H1 (cell line): ENCODE measurements around the gene GNA12. TPM values are rescaled to one million over a fixed set of nuclear protein-coding genes. Genes with fewer than 3 reads are reported as not detected.

ENCODE experiments used
- CREB1 ChIP-seq: IDR thresholded peaks from 2 replicates; pipeline ENCODE4 v1.6.1; 2012; ENCODE audit warnings: inconsistent platforms
- SRF ChIP-seq: IDR thresholded peaks from 2 replicates; pipeline ENCODE4 v1.6.1; 2011; ENCODE audit warnings: mild to moderate bottlenecking, low read depth, low read length, moderate library complexity
- TBP ChIP-seq: IDR thresholded peaks from 2 replicates; pipeline ENCODE4 v1.6.1; 2011; ENCODE audit warnings: low read depth, low read length, improper control_type of control experiment
- polyA plus RNA-seq, 7 experiments: library from polyadenylated mRNA; depleted of rRNA in 3 of 7; stranded (reverse) in 5 of 7; unstranded in 2 of 7; fragments of >200 nt in 5 of 7; fragments of 200-250 nt in 2 of 7; gene quantifications; 1 replicate in 5 of 7; 2 replicates in 1 of 7; 4 replicates in 1 of 7; pipeline versions ENCODE4 v1.2.1 to v1.2.3, GENCODE V29; 2011 to 2013; ENCODE audit warnings: missing spikeins in 2 of 7, mixed read lengths in 2 of 7
- total RNA-seq: library from RNA; stranded (reverse); fragmentation: NEBNext Ultra II Directional; extraction: Animal tissue kit (Norgen Biotek cat#: 25700); gene quantifications from 2 replicates; pipeline ENCODE4 v1.2.1, GENCODE V29; 2021
- TF ChIP-seq, protein P1 (sequence below): IDR thresholded peaks from 2 replicates; pipeline ENCODE4 v1.6.1; 2012; ENCODE audit warnings: low read length, inconsistent platforms

The GNA12 gene
- total and polyA plus RNA-seq, 2 of the 8 experiments (the other 6 are each of a cell fraction or from before 2014, with no cell fraction given), result 96.5 to 109 TPM

DNA sequence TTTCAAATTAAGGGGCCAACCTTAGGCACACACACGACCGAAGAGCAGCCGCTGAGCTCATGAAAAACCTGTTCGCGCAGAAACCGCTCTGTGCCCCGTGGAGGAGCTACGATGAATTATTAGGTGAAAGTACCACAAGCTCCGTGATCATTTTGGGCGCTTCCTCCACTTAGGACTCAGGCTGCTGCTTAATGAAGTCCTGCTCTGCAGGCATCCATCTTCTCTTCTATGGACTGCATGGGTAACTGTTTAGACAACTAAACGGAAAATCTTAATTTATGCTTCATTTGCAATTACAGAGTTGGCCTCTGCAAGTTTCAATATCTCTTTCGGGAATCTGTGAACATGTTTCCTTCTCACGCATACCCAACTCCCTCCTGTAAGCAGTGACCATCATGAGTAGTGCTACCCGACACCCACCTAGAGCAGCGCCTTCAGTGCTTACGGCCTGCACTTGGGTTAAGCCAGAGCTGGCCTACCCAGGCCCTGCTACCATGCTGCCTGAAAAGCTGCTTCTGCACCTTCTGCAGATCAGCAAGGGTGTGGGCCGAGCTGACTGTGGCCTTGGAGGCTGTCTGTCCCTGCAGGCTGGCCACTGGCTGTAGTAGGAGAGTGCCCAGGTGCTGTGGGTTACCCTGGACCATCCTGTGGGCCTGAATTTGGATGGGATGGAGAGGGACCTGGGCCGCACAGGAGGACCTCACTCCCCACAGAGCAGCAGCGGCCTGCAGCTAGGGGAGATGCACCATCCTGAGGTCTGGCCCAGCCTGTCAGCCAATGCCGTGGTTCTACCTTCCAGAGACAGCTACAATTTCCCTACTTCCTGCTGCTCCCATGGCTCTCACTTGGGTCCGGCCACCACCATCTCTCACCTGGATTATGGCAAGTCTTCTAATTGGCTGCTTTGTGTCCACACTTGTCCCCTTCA, 36.0 kb downstream of the GNA12 start (continued):
- TF ChIP-seq, protein P1, sequence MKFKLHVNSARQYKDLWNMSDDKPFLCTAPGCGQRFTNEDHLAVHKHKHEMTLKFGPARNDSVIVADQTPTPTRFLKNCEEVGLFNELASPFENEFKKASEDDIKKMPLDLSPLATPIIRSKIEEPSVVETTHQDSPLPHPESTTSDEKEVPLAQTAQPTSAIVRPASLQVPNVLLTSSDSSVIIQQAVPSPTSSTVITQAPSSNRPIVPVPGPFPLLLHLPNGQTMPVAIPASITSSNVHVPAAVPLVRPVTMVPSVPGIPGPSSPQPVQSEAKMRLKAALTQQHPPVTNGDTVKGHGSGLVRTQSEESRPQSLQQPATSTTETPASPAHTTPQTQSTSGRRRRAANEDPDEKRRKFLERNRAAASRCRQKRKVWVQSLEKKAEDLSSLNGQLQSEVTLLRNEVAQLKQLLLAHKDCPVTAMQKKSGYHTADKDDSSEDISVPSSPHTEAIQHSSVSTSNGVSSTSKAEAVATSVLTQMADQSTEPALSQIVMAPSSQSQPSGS, result no peak
- TF ChIP-seq TBP (no peak), SRF (no peak), CREB1 (no peak)
- TF ChIP-seq, all 59 proteins: peak for 0
